GM10266 (cell line): ENCODE results near the gene MSRB3.
"Not testable (repeated sequence)": the region's sequence is repeated elsewhere in the genome, so short reads cannot be mapped to it uniquely, and the experiment has no call there.

ENCODE experiments used
- DNase-seq: peaks from one replicate; pipeline ENCODE4 v3.0.0; 2012; ENCODE audit errors: extremely low spot score
- TF ChIP-seq, protein P1 (sequence below): IDR thresholded peaks from 2 replicates; pipeline ENCODE4 v1.5.1; 2012; ENCODE audit warnings: mild to moderate bottlenecking, low read depth; ENCODE audit not compliant: control insufficient read depth, insufficient read depth; ENCODE audit errors: missing control alignments

The MSRB3 gene

DNA sequence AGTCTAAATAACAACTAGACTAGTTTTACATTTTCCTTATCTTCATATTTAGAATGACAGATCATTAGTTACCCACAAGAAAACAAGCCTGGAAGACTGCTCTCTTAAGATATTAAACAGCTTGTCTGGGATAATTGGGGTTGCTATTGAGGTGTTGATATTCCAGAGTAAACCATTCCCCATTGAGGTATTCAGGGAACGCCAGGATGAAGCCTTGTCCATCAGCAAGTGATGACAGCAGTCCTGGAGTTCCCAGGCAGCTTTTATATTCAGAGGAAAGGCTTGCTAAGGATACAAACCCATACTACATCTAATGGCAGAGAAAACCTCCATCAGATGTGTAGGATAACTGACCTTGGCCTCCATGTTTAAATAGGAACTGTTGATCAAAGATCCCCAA, 168.4 kb downstream of the MSRB3 start:
- no peak for DNase-seq
- TF ChIP-seq, protein P1, sequence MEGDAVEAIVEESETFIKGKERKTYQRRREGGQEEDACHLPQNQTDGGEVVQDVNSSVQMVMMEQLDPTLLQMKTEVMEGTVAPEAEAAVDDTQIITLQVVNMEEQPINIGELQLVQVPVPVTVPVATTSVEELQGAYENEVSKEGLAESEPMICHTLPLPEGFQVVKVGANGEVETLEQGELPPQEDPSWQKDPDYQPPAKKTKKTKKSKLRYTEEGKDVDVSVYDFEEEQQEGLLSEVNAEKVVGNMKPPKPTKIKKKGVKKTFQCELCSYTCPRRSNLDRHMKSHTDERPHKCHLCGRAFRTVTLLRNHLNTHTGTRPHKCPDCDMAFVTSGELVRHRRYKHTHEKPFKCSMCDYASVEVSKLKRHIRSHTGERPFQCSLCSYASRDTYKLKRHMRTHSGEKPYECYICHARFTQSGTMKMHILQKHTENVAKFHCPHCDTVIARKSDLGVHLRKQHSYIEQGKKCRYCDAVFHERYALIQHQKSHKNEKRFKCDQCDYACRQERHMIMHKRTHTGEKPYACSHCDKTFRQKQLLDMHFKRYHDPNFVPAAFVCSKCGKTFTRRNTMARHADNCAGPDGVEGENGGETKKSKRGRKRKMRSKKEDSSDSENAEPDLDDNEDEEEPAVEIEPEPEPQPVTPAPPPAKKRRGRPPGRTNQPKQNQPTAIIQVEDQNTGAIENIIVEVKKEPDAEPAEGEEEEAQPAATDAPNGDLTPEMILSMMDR: no peak

DNA sequence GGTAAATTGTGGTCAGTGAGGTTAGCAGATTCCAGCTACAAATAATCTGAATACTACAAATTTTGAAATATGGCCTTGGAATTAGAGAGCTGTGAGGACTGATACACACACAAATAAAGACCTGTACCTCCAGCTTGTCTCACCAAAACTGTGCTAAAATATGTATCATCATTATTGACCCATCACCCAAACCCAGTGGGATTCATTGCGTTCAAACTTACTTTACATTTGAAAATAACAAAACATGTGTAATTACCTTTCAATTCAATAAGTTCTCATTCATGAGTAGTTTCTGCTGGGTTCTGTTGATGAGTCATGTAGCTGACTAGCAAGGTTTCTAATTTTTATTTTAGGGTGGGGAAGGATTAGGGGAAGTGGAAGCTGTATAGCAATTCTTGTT, 170.9 kb downstream of the MSRB3 start:
- DNase-seq: no peak
- TF ChIP-seq, protein P1: no peak

DNA sequence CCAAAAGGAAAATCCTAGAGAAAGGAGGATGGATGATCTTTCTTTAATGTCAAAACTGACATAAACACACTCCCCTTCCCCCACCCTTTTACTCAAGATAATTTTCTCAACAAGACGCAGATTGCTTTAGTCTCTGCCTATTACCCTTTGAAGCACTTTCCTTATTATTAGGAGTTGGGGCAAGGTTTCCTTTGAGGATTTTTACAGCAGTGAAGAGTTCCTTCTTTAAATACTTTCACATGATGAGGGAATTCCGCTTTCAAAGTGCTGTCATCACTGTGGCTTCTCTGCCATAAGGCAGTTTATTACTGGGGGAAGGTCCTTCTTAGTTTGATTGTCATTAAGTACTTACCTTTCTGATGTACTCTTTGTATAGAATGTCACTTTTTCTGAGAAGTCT, 172.1 kb downstream of the MSRB3 start:
- DNase-seq: no peak
- TF ChIP-seq, protein P1: no peak

DNA sequence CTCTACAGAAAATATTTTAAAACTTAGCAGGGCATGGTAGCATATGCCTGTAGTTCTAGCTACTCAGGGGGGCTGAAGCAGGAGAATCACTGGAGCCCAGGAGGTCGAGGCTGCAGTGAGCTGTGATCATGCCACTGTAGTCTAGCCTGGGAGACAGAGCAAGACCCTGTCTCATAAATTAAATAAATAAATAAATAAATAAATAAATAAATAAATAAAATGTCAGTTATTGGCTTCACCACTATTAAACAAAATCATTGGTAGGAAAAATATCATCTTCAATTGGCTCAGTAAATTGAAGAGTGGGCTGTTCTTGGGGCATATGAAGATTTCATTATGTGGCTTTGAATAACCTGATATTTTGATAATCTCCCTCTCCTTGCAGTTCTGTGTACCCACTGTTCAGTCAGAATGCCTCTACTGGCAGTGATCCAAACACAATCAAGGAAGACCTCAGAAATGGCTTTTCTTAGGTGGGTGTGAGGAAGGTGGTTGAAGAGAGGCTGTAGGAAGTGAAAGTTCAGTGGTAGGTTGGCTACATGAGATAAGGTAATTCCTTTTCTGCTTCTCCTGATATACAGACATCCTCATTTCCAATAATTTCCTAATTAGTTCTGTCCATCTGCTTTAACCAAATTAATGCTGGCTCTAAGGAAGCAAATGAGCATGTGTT, 175.8 kb downstream of the MSRB3 start:
- DNase-seq: no peak
- TF ChIP-seq, protein P1: no peak

DNA sequence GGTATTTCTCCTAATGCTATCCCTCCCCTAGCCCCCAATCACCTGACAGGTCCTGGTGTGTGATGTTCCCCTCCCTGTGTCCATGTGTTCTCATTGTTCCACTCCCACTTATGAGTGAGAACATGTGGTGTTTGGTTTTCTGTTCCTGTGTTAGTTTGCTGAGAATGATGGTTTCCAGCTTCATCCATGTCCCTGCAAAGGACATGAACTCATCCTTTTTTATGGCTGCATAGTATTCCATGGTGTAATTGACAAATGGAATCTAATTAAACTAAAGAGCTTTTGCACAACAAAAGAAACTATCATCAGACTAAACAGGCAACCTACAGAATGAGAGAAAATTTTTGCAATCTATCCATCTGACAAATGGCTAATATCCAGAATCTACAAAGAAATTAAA, 178.9 kb downstream of the MSRB3 start:
- not testable (repeated sequence) for DNase-seq

DNA sequence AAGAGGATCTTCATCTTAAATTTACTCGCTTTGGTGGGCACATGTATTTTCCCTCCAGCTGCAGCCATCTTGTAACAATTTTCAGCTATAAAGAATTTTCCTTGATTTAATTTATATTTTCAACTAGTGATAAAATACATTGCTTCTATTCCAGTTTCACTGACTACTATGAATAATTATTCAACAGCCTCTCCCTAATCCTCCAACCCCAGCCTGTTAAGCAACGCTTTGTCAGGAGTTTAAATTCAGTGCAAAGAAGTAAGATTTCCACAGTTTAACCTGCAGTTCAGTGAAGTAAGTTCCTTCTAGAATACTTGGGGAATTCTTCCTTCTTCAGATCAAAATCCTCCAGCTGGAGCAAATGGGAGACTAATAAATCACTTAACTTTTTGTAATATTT, 180.2 kb downstream of the MSRB3 start:
- TF ChIP-seq, protein P1: no peak
- no peak for DNase-seq

DNA sequence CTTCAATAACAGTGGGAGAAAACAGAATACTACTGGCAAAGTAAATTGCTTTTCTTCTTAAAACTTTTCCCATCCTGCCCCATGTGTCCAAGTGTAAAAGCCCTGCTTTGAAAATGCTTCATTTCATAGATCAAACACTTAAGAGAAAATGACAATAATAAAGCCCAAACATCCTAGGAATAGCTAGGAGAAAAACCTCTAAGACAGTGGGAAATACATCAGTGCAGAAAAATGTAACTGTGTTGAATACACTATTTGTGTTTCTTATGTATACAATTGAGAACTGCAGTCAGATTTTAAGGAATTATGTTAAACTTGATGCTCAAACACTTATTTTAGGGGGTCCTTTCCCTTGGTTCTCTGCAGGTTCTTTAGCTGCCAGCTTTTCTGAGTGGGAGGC, 181.1 kb downstream of the MSRB3 start:
- TF ChIP-seq, protein P1: no peak
- no peak for DNase-seq

DNA sequence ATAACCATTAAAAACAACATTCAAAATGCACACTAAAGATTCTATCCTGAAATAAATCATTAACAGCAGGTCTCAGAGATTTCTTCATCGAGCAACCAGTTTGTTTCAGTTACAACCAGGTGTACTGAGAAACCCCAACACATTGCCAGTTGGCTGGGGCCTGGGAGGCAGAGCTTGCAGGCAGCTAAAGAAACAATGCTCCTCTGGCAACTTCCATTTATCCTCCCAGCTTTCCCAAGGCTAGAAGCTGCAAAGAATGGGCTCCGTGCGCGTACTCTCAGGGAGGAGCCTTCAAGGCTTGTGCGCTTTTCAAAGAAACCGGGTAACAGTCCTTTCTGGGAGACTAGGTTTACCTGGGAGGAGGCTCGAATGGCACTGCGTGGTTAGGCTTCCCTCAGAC, 181.6 kb downstream of the MSRB3 start:
- TF ChIP-seq, protein P1: no peak
- DNase-seq: no peak
